ENCODE results near the gene TBC1D14. TPM values are rescaled to one million over a fixed set of nuclear protein-coding genes. Genes with fewer than 3 reads are reported as not detected.

The TBC1D14 gene
- polyA plus RNA-seq, 3 donors = 36.3 to 44.7 (median 39.3) TPM

DNA sequence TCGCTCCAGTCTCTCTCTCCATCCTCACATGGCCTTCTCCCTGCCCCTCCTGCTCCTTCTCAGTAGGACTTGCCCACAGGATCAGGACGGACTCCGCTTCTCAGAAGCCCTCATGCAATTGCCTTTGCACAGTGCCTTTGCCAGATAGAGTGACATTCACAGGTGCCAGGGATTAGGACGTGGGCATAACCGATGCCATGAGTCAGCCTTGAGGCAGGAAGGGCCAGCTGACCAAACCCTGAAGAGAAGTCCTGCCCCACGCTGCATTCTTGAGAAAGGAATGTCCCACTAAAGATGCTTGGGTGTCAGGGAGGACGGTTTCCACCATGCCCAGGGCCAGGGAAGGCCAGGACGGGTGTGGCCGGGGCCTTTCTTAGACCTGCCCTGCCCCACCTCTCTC, 164.8 kb downstream of the TBC1D14 start:
- Mint-ChIP-seq H3K27me3 (ENCODE audit: low read depth in 3 of 3) (peaks cover 26 to 34% (median 32%) of the 10 kb centered on the region in 3 donors), H3K4me1 (peaks cover 7% of the 10 kb centered on the region), H3K36me3 (no peaks in the 10 kb centered on the region), H3K27ac (no peak overlapping the region), H3K4me3 (peak overlapping the region in 1 of 2 donors; percentile 46), H3K9me3 (peaks cover 0 to 4% (median 0%) of the 10 kb centered on the region in 7 donors)
- Histone ChIP-seq H3K27me3 (ENCODE audit: control insufficient read depth in 2 of 2, insufficient read depth in 2 of 2, low read length in 2 of 2) (peaks cover 0 to 12% of the 10 kb centered on the region in 2 donors), H3K27ac (ENCODE audit: low read depth in 1 of 2, low read length in 2 of 2) (no peak overlapping the region), H3K79me2 (ENCODE audit: insufficient read depth, low read length) (no peaks in the 10 kb centered on the region), H3K9ac (ENCODE audit: insufficient read depth, low read length, poor library complexity, severe bottlenecking) (no peak overlapping the region), H2AFZ (ENCODE audit: insufficient read depth, low read depth, low read length, poor library complexity, severe bottlenecking) (no peak overlapping the region), H3K4me3 (replicated peaks in 1 of 3; ENCODE audit: low read depth in 2 of 3, low read length in 3 of 3) (no peak overlapping the region), H3K4me2 (replicated peaks; ENCODE audit: extremely low read depth, low read length, poor library complexity, severe bottlenecking) (no peak overlapping the region), H3K9me3 (replicated peaks in 1 of 2; ENCODE audit: control insufficient read depth in 1 of 2, insufficient read depth in 1 of 2, low read length in 2 of 2) (no peaks in the 10 kb centered on the region), H4K20me1 (ENCODE audit: insufficient read depth, low read length) (no peaks in the 10 kb centered on the region), H3K36me3 (replicated peaks in 1 of 2; ENCODE audit: control insufficient read depth in 1 of 2, insufficient read depth in 2 of 2, low read length in 2 of 2) (no peaks in the 10 kb centered on the region), H3K4me1 (ENCODE audit: control insufficient read depth in 1 of 2, insufficient read depth in 2 of 2, low read length in 2 of 2) (peaks cover 1 to 3% of the 10 kb centered on the region in 2 donors)
- TF ChIP-seq, protein P1, sequence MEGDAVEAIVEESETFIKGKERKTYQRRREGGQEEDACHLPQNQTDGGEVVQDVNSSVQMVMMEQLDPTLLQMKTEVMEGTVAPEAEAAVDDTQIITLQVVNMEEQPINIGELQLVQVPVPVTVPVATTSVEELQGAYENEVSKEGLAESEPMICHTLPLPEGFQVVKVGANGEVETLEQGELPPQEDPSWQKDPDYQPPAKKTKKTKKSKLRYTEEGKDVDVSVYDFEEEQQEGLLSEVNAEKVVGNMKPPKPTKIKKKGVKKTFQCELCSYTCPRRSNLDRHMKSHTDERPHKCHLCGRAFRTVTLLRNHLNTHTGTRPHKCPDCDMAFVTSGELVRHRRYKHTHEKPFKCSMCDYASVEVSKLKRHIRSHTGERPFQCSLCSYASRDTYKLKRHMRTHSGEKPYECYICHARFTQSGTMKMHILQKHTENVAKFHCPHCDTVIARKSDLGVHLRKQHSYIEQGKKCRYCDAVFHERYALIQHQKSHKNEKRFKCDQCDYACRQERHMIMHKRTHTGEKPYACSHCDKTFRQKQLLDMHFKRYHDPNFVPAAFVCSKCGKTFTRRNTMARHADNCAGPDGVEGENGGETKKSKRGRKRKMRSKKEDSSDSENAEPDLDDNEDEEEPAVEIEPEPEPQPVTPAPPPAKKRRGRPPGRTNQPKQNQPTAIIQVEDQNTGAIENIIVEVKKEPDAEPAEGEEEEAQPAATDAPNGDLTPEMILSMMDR (IDR thresholded peaks at IDR 0.05) = no peak
- no peak for DNase-seq
- intact Hi-C loops (cut with micrococcal nuclease) = loop anchor here (5.0 kb wide), 2 partner anchors 87 to 357 kb away; partner anchors contain the start of gene BLOC1S4 (in 1 of the 2)
- 68% methylated on average over 7 of the region's 9 CpGs for WGBS (ENCODE audit: insufficient coverage)

DNA sequence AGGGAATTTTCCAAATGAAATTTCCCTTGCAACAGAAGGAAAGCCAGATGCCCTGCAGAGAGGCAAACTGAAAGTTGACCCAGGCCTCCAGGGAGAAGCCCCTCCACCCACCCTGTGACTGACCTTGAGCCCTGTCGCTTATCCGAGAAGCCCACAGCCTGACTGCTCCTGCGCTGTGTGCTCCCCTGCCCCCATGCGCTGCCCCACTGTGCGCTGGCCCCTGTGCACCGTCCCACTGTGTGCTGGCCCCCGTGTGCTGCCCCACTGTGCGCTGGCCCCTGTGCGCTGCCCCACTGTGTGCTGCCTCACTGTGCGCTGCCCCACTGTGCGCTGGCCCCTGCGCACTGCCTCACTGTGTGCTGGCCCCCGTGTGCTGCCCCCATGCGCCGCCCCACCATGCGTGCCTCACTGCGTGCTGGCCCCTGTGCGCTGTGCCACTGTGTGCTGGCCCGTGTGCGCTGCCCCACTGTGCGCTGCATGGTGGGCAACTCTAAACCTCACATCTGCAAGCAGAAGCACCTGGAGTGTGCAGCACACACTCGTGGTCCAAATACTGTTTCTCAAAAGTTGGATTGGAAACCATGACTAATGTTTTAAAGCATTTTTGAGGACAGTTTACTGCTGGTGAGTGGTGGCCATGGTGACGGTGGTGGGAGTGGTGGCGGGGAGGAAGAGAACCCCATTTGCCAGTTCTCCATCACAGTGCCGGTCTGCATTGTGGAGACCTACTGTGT, 166.5 kb downstream of the TBC1D14 start:
- no peak overlapping the region for H3K4me3 ChIP-seq (replicated peaks in 1 of 3; ENCODE audit: low read depth in 2 of 3, low read length in 3 of 3)
- H3K9me3 ChIP-seq (replicated peaks in 1 of 2; ENCODE audit: control insufficient read depth in 1 of 2, insufficient read depth in 1 of 2, low read length in 2 of 2) = no peaks in the 10 kb centered on the region
- WGBS (ENCODE audit: insufficient coverage) = 85% methylated on average over 21 of the region's 25 CpGs
- Mint-ChIP-seq H3K4me1 (no peaks in the 10 kb centered on the region), H3K27me3 (ENCODE audit: low read depth in 3 of 3) (peaks cover 29 to 44% (median 31%) of the 10 kb centered on the region in 3 donors), H3K27ac (no peak overlapping the region), H3K4me3 (no peak overlapping the region), H3K9me3 (peaks cover 2 to 13% (median 5%) of the 10 kb centered on the region in 7 donors), H3K36me3 (no peaks in the 10 kb centered on the region)
- no peak overlapping the region for H3K4me2 ChIP-seq (replicated peaks; ENCODE audit: extremely low read depth, low read length, poor library complexity, severe bottlenecking)
- intact Hi-C loops (cut with micrococcal nuclease) = no loop called here
- H3K27me3 ChIP-seq (ENCODE audit: control insufficient read depth in 2 of 2, insufficient read depth in 2 of 2, low read length in 2 of 2) = peaks cover 0 to 17% of the 10 kb centered on the region in 2 donors
- no peaks in the 10 kb centered on the region for H3K36me3 ChIP-seq (replicated peaks in 1 of 2; ENCODE audit: control insufficient read depth in 1 of 2, insufficient read depth in 2 of 2, low read length in 2 of 2)
- H3K4me1 ChIP-seq (ENCODE audit: control insufficient read depth in 1 of 2, insufficient read depth in 2 of 2, low read length in 2 of 2) = no peaks in the 10 kb centered on the region
- TF ChIP-seq, protein P1 (IDR thresholded peaks at IDR 0.05) = no peak
- H3K9ac ChIP-seq (ENCODE audit: insufficient read depth, low read length, poor library complexity, severe bottlenecking) = no peak overlapping the region
- no peak for DNase-seq
- H2AFZ ChIP-seq (ENCODE audit: insufficient read depth, low read depth, low read length, poor library complexity, severe bottlenecking) = no peak overlapping the region
- no peaks in the 10 kb centered on the region for H4K20me1 ChIP-seq (ENCODE audit: insufficient read depth, low read length)
- H3K27ac ChIP-seq (ENCODE audit: low read depth in 1 of 2, low read length in 2 of 2) = no peak overlapping the region
- no peaks in the 10 kb centered on the region for H3K79me2 ChIP-seq (ENCODE audit: insufficient read depth, low read length)

Data from CD14-positive monocyte (primary cell).